ENCODE measurements around the gene DDX49. TPM values are rescaled to one million over a fixed set of nuclear protein-coding genes. Genes with fewer than 3 reads are reported as not detected.

The DDX49 gene
- total and polyA plus RNA-seq, 9 of the 15 experiments (the other 6 are each of a cell fraction or from before 2014, with no cell fraction given) = 1.1 to 113 (median 45.7) TPM

DNA sequence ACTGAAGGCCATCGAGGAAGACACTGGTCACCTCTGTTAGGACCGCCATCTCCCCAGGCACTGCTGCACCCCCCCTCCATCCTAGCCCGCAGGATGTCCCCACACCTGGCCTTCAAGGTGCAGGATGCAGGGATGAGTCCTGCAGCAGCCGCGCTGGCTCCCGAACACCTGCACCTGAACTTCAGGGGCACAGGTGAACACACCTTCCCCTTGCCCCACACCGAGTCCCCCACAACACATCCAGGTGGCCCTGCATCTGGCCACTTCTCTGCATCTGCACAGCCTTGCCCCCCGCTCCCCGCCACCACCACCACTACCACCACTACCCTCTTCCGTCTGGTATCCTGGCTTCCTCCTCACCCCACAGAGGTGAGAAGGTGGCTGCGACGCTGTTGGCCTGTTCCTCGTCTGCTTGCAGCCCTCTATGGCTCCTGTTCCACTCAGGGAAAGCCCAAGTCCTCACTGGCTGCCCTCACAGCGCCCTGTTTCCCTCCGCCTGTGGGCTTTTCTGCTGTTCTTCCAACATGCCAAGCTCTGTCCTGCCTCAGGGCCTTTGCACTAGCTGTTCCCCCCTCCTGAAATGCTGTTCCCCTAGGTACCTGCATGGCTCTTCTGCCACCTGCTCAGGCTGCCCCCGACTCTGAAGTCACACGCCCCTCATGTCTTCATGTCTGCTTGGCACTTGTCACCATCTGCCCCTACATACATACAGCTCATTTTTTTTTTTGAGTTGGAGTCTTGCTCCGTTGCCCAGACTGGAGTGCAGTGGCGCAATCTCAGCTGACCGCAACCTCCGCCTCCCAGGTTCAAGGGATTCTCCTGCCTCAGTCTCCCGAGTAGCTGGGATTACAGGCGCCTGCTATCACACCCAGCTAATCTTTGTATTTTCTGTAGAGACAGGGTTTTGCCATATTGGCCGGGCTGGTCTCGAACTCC is 22.2 kb upstream of the DDX49 start:
- Histone ChIP-seq H3K4me2 (ENCODE audit: insufficient read depth, low read length) (no peak overlapping the region), H3K79me2 (ENCODE audit: control insufficient read depth, insufficient read depth, low read length) (no peaks in the 10 kb centered on the region), H3K27me3 (ENCODE audit: control insufficient read depth in 2 of 2, insufficient read depth in 2 of 2, low read length in 2 of 2) (peaks cover 0 to 5% of the 10 kb centered on the region in 2 experiments; a peak in 1 of 5 replicates), H2AFZ (ENCODE audit: low read depth, low read length) (no peak overlapping the region), H4K20me1 (replicated peaks; ENCODE audit: control insufficient read depth, insufficient read depth, low read length) (peaks cover 17% of the 10 kb centered on the region), H3K9ac (ENCODE audit: insufficient read depth in 1 of 2, low read depth in 2 of 2, low read length in 2 of 2) (no peak overlapping the region), H3K4me1 (replicated peaks in 1 of 2; ENCODE audit: control insufficient read depth in 2 of 2, insufficient read depth in 2 of 2, low read length in 2 of 2) (peaks cover 12 to 63% of the 10 kb centered on the region in 2 experiments), H3K9me1 (ENCODE audit: control insufficient read depth, insufficient read depth, low read length) (peaks cover 3% of the 10 kb centered on the region), H3K27ac (ENCODE audit: extremely low read depth, low read depth, low read length) (no peak overlapping the region), H3K9me3 (replicated peaks; ENCODE audit: control insufficient read depth, insufficient read depth, low read depth, low read length) (no peaks in the 10 kb centered on the region), H3K36me3 (ENCODE audit: control insufficient read depth, insufficient read depth, low read length) (peaks cover 26% of the 10 kb centered on the region; the same call in 1 of the 3 replicates), H3K4me3 (no peak overlapping the region)
- TF ChIP-seq HNRNPK (IDR thresholded peaks at IDR 0.05; ENCODE audit: low read depth, low read length, poor library complexity, severe bottlenecking) (no peak), CTBP1 (IDR thresholded peaks at IDR 0.05; ENCODE audit: borderline replicate concordance) (peak; percentile 70; the same call in 1 of the 2 replicates), TAF15 (IDR thresholded peaks at IDR 0.05; ENCODE audit: low read depth, low read length) (0 out of 2 replicates have a peak, but pooled peaks have one; percentile 19), CEBPB (tag; IDR thresholded peaks at IDR 0.05) (peak; percentile 66), ADNP (tag; IDR thresholded peaks at IDR 0.05) (peak; percentile 49; the same call in 1 of the 2 replicates), PTBP1 (IDR thresholded peaks at IDR 0.05; ENCODE audit: low read depth, low read length) (0 out of 2 replicates have a peak, but pooled peaks have one; percentile 44), ZEB2 (IDR thresholded peaks at IDR 0.05) (peak; percentile 66), ZNF766 (CRISPR knock-in tag; conservative IDR thresholded peaks at IDR 0.05) (0 out of 2 replicates have a peak, but pooled peaks have one; percentile 9), ZNF121 (CRISPR knock-in tag; conservative IDR thresholded peaks at IDR 0.05) (peak; percentile 65), ZNF134 (CRISPR knock-in tag; conservative IDR thresholded peaks at IDR 0.05) (no peak), KDM1A (IDR thresholded peaks at IDR 0.05) (0 out of 4 replicates have a peak, but pooled peaks of 1 of the 2 experiments have one; percentile 23), BCOR (IDR thresholded peaks at IDR 0.05) (peak; percentile 52; the same call in 1 of the 2 replicates)
- TF ChIP-seq, protein P1, sequence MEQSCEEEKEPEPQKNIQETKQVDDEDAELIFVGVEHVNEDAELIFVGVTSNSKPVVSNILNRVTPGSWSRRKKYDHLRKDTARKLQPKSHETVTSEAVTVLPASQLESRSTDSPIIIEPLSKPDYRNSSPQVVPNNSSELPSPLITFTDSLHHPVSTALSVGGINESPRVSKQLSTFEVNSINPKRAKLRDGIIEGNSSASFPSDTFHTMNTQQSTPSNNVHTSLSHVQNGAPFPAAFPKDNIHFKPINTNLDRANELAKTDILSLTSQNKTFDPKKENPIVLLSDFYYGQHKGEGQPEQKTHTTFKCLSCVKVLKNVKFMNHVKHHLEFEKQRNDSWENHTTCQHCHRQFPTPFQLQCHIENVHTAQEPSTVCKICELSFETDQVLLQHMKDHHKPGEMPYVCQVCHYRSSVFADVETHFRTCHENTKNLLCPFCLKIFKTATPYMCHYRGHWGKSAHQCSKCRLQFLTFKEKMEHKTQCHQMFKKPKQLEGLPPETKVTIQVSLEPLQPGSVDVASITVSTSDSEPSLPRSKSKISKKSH (CRISPR knock-in tag; IDR thresholded peaks at IDR 0.05) = no peak
- intact Hi-C loops (cut with micrococcal nuclease) (loop anchor here (5.0 kb wide), 1 partner anchor 240 kb away; the partner anchor contains the start of gene TMEM161A), in situ Hi-C loops (cut with MboI) (no loop called here)
- ATAC-seq = no peak
- 68% methylated on average over 24 of the region's 25 CpGs for WGBS (ENCODE audit: insufficient coverage, low coverage, missing lambda C conversion rate)
- ChIA-PET POLR2A (interaction anchor here (0.6 to 1.9 kb wide), 7 partner anchors 9 to 310 kb away, joined by 3 to 9 read pairs (median 3); partner anchors contain the start of genes COPE and DDX49), CTCF (ENCODE audit: low intra/inter-chr PET ratio) (no interaction called here)
- no peak for DNase-seq (ENCODE audit: extremely low read depth in 1 of 4, low spot score in 3 of 4)
- BruUV-seq (replicated peaks) = no TSS peak
- no peak for FAIRE-seq

Data from K562 (cell line).